ENCODE data around the gene SEPTIN5.

GRCh38 chr22:19713650-19714311, 522 bp upstream of the SEPTIN5 start:
- TF ChIP-seq CTCF (conservative IDR thresholded peaks at IDR 0.05; ENCODE audit: low read depth in 2 of 2) = no peak
- TF ChIP-seq EZH2 (IDR thresholded peaks at IDR 0.05; ENCODE audit: low read depth, unreplicated experiment) = no peak
- TF ChIP-seq POLR2AphosphoS5 (IDR thresholded peaks at IDR 0.05; ENCODE audit: low read depth) = no peak
- TF ChIP-seq CREB1 (CRISPR knock-in tag; IDR thresholded peaks at IDR 0.05; ENCODE audit: low read depth) = no peak
- TF ChIP-seq REST (IDR thresholded peaks at IDR 0.05; ENCODE audit: unreplicated experiment) = no peak
- TF ChIP-seq NANOG (IDR thresholded peaks at IDR 0.05; ENCODE audit: borderline replicate concordance) = no peak
- no peak for TF ChIP-seq ZNF331 (CRISPR knock-in tag; IDR thresholded peaks at IDR 0.05; ENCODE audit: low read depth)
- no peak for TF ChIP-seq EZH2phosphoT487 (IDR thresholded peaks at IDR 0.05; ENCODE audit: unreplicated experiment)
- TF ChIP-seq JUNB (IDR thresholded peaks at IDR 0.05; ENCODE audit: unreplicated experiment) = no peak
